ENCODE data around the gene CD1E. TPM values are rescaled to one million over a fixed set of nuclear protein-coding genes. Genes with fewer than 3 reads are reported as not detected.

CD1E gene
- total and polyA plus RNA-seq, 10 donors, result 0.09 to 2.6 (median 0.39) TPM; not detected in 2

GRCh38 chr1:158354255-158354654, 561 bp downstream of the CD1E start:
- TF ChIP-seq CTCF (IDR thresholded peaks at IDR 0.05 in 8 of 11, conservative IDR thresholded peaks at IDR 0.05 in 3 of 11) (no peak), POLR2A (IDR thresholded peaks at IDR 0.05) (no peak)
- Histone ChIP-seq H3K27me3 (replicated peaks in 1 of 7) (no peaks in the 10 kb centered on the region), H3K4me3 (no peak overlapping the region), H3K4me1 (peaks cover 0 to 14% (median 4%) of the 10 kb centered on the region in 6 donors), H3K36me3 (no peaks in the 10 kb centered on the region), H3K9me3 (no peaks in the 10 kb centered on the region), H3K27ac (no peak overlapping the region)
- intact Hi-C loops (cut with DNase I; ENCODE audit: low total_unique reads), result no loop called here
- 50 to 70% (median 59%) methylated on average over 2 of the region's 2 CpGs for WGBS, 5 donors
- DNase-seq, result no peak

GRCh38 chr1:158355773-158356285, 2.1 kb downstream of the CD1E start:
- 86 to 92% (median 87%) methylated on average over 10 of the region's 10 CpGs for WGBS, 5 donors
- H3K9me3 ChIP-seq, result no peaks in the 10 kb centered on the region
- intact Hi-C loops (cut with DNase I; ENCODE audit: low total_unique reads), result no loop called here
- H3K4me1 ChIP-seq, result peaks cover 0 to 14% (median 4%) of the 10 kb centered on the region in 6 donors
- no peak for DNase-seq
- H3K27ac ChIP-seq, result no peak overlapping the region
- TF ChIP-seq POLR2A (IDR thresholded peaks at IDR 0.05), result no peak
- no peak for TF ChIP-seq POLR2AphosphoS5 (IDR thresholded peaks at IDR 0.05)
- TF ChIP-seq CTCF (IDR thresholded peaks at IDR 0.05 in 8 of 11, conservative IDR thresholded peaks at IDR 0.05 in 3 of 11), result no peak
- H3K36me3 ChIP-seq, result no peaks in the 10 kb centered on the region
- no peak overlapping the region for H3K4me3 ChIP-seq
- no peaks in the 10 kb centered on the region for H3K27me3 ChIP-seq (replicated peaks in 1 of 7)

- H3K4me3 ChIP-seq, result no peak overlapping the region
- no peak overlapping the region for H3K27ac ChIP-seq
- H3K36me3 ChIP-seq, result no peaks in the 10 kb centered on the region
- TF ChIP-seq POLR2A (IDR thresholded peaks at IDR 0.05), result no peak
- no peak for TF ChIP-seq CTCF (IDR thresholded peaks at IDR 0.05 in 8 of 11, conservative IDR thresholded peaks at IDR 0.05 in 3 of 11)
- no peak for TF ChIP-seq POLR2AphosphoS5 (IDR thresholded peaks at IDR 0.05)
- H3K4me1 ChIP-seq, result peaks cover 0 to 14% (median 4%) of the 10 kb centered on the region in 6 donors
- 68 to 88% (median 85%) methylated on average over 3 of the region's 3 CpGs for WGBS, 5 donors
- H3K9me3 ChIP-seq, result no peaks in the 10 kb centered on the region
- no peak for DNase-seq
- intact Hi-C loops (cut with DNase I; ENCODE audit: low total_unique reads), result no loop called here
- no peaks in the 10 kb centered on the region for H3K27me3 ChIP-seq (replicated peaks in 1 of 7)
These were observed 2.9 kb downstream of the CD1E start for GRCh38 chr1:158356616-158357015.

GRCh38 chr1:158357441-158357840, 3.7 kb downstream of the CD1E start:
- Histone ChIP-seq H3K9me3 (no peaks in the 10 kb centered on the region), H3K27ac (no peak overlapping the region)
- 86 to 94% (median 91%) methylated on average over 1 of the region's 1 CpG for WGBS, 5 donors

More at GRCh38 chr1:158357441-158357840, 3.7 kb downstream of the CD1E start:
- H3K4me1 ChIP-seq, result peaks cover 0 to 14% (median 4%) of the 10 kb centered on the region in 6 donors
- H3K27me3 ChIP-seq (replicated peaks in 1 of 7), result no peaks in the 10 kb centered on the region
- TF ChIP-seq POLR2A (IDR thresholded peaks at IDR 0.05), result no peak
- no peak for TF ChIP-seq POLR2AphosphoS5 (IDR thresholded peaks at IDR 0.05)
- TF ChIP-seq CTCF (IDR thresholded peaks at IDR 0.05 in 8 of 11, conservative IDR thresholded peaks at IDR 0.05 in 3 of 11), result no peak
- no peak overlapping the region for H3K4me3 ChIP-seq
- no peaks in the 10 kb centered on the region for H3K36me3 ChIP-seq
- intact Hi-C loops (cut with DNase I; ENCODE audit: low total_unique reads), result no loop called here
- no peak for DNase-seq
